ENCODE results near the gene VPS51. TPM values are rescaled to one million over a fixed set of nuclear protein-coding genes. Genes with fewer than 3 reads are reported as not detected.

The VPS51 gene
- total and polyA plus RNA-seq, 2 of the 4 experiments (the other 2 are of a cell fraction), result 56.3 to 113 TPM

DNA sequence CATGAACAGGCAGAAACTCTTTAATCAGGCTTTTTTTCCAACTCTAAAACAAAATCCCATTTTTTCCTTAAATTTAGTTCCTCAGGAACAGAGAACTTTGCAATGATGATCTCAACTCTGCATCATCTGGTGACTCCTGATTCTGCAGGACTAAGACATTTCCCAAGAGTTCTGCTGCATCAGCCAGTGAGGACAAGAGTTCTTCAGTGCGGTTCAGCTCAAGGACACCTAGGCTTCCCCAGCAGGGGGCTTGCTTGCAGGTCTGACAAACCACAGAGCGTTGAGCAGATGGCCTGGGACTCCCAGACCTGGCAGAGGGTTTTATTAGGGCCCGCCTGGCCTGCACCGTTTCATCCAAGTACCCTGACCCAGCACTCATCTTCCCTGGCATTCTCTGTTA, 18.6 kb upstream of the VPS51 start:
- Histone ChIP-seq H2BK15ac (ENCODE audit: low read depth, low read length) (no peak overlapping the region), H3K9me3 (ENCODE audit: control insufficient read depth, insufficient read depth, low read length) (no peaks in the 10 kb centered on the region), H2BK5ac (ENCODE audit: low read depth, low read length, poor library complexity, severe bottlenecking) (no peak overlapping the region), H3K4me2 (ENCODE audit: low read depth, low read length) (no peak overlapping the region), H4K91ac (ENCODE audit: insufficient read depth, low read depth, low read length) (no peak overlapping the region), H3K18ac (ENCODE audit: low read depth, low read length) (no peak overlapping the region), H3K4me1 (ENCODE audit: control insufficient read depth, insufficient read depth, low read length) (no peaks in the 10 kb centered on the region), H3K27ac (ENCODE audit: insufficient read depth, low read length) (no peak overlapping the region), H2BK120ac (ENCODE audit: low read depth, low read length) (no peak overlapping the region), H4K20me1 (ENCODE audit: insufficient read depth, low read length) (no peaks in the 10 kb centered on the region), H3K23ac (ENCODE audit: low read depth, low read length) (no peak overlapping the region), H2AK9ac (replicated peaks; ENCODE audit: low read depth, low read length, poor library complexity) (no peak overlapping the region), H3K9ac (ENCODE audit: low read depth, low read length) (no peak overlapping the region), H3K4ac (ENCODE audit: low read depth, low read length) (no peak overlapping the region), H3K79me1 (ENCODE audit: low read depth in 1 of 2, low read length in 2 of 2) (peaks cover 28 to 42% of the 10 kb centered on the region in 2 experiments), H4K5ac (ENCODE audit: low read depth, low read length) (no peak overlapping the region), H3K4me3 (ENCODE audit: insufficient read depth, low read depth, low read length) (no peak overlapping the region), H4K8ac (ENCODE audit: low read depth in 2 of 2, low read length in 2 of 2) (no peak overlapping the region), H2BK20ac (ENCODE audit: low read depth, low read length) (no peak overlapping the region), H3K27me3 (ENCODE audit: control insufficient read depth, insufficient read depth, low read length) (no peaks in the 10 kb centered on the region), H3K14ac (replicated peaks; ENCODE audit: low read depth, low read length) (no peak overlapping the region), H3K36me3 (ENCODE audit: control insufficient read depth, insufficient read depth, low read length) (peaks cover 2% of the 10 kb centered on the region), H3K9me1 (ENCODE audit: insufficient read depth, low read length) (no peaks in the 10 kb centered on the region; the same call in 1 of the 2 replicates), H2AFZ (replicated peaks; ENCODE audit: low read length, poor library complexity) (no peak overlapping the region), H3K56ac (ENCODE audit: extremely low read depth, insufficient read depth, low read length) (no peak overlapping the region), H2AK5ac (ENCODE audit: low read depth, low read length) (no peak overlapping the region)
- ChIA-PET CTCF (no interaction called here), POLR2A (ENCODE audit: unreplicated experiment) (no interaction called here)
- DNase-seq, result peak; percentile 31
- in situ Hi-C loops (cut with MboI; ENCODE audit: low sequenced_read_pairs) (no loop called here), intact Hi-C loops (cut with micrococcal nuclease) (no loop called here), dilution Hi-C loops (cut with HindIII; ENCODE audit: low sequenced_read_pairs, unreplicated experiment) (no loop called here)
- WGBS, 2 experiments (ENCODE audit: extremely low coverage in 2 of 2, insufficient read length in 1 of 2), result 100% methylated on average over 1 of the region's 4 CpGs; no CpG with 5 or more reads in 1 of the 2 experiments
- BruUV-seq (replicated peaks), result no TSS peak
- ATAC-seq (ENCODE audit: low read depth), result no peak
- TF ChIP-seq RAD21 (IDR thresholded peaks at IDR 0.05; ENCODE audit: low read length) (no peak), MAFK (IDR thresholded peaks at IDR 0.05; ENCODE audit: low read depth, low read length) (no peak), FOS (IDR thresholded peaks at IDR 0.05; ENCODE audit: low read depth, low read length) (no peak), BHLHE40 (IDR thresholded peaks at IDR 0.05; ENCODE audit: low read depth, low read length) (no peak), MXI1 (IDR thresholded peaks at IDR 0.05; ENCODE audit: borderline replicate concordance, low read depth, low read length) (no peak), POLR2A (IDR thresholded peaks at IDR 0.05; ENCODE audit: low read depth, low read length) (no peak), RCOR1 (IDR thresholded peaks at IDR 0.05; ENCODE audit: insufficient replicate concordance, low read length) (no peak), SMC3 (IDR thresholded peaks at IDR 0.05; ENCODE audit: low read depth, low read length) (no peak), CHD1 (IDR thresholded peaks at IDR 0.05; ENCODE audit: low read depth, low read length) (no peak), NFE2L2 (IDR thresholded peaks at IDR 0.05; ENCODE audit: low read depth, low read length) (no peak), RFX5 (IDR thresholded peaks at IDR 0.05; ENCODE audit: low read depth, low read length) (no peak)
- TF ChIP-seq, protein P1, sequence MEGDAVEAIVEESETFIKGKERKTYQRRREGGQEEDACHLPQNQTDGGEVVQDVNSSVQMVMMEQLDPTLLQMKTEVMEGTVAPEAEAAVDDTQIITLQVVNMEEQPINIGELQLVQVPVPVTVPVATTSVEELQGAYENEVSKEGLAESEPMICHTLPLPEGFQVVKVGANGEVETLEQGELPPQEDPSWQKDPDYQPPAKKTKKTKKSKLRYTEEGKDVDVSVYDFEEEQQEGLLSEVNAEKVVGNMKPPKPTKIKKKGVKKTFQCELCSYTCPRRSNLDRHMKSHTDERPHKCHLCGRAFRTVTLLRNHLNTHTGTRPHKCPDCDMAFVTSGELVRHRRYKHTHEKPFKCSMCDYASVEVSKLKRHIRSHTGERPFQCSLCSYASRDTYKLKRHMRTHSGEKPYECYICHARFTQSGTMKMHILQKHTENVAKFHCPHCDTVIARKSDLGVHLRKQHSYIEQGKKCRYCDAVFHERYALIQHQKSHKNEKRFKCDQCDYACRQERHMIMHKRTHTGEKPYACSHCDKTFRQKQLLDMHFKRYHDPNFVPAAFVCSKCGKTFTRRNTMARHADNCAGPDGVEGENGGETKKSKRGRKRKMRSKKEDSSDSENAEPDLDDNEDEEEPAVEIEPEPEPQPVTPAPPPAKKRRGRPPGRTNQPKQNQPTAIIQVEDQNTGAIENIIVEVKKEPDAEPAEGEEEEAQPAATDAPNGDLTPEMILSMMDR (conservative IDR thresholded peaks at IDR 0.05; ENCODE audit: low read depth, low read length), result no peak
- TF ChIP-seq, protein P2, sequence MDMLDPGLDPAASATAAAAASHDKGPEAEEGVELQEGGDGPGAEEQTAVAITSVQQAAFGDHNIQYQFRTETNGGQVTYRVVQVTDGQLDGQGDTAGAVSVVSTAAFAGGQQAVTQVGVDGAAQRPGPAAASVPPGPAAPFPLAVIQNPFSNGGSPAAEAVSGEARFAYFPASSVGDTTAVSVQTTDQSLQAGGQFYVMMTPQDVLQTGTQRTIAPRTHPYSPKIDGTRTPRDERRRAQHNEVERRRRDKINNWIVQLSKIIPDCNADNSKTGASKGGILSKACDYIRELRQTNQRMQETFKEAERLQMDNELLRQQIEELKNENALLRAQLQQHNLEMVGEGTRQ (IDR thresholded peaks at IDR 0.05; ENCODE audit: low read depth, low read length), result no peak

Data from IMR-90 (cell line).